Measurements from ENCODE around the gene ATG13.

GRCh38 chr11:46684367-46684766 is 67.0 kb downstream of the ATG13 start:
- TF ChIP-seq CTCF (IDR thresholded peaks at IDR 0.05; ENCODE audit: low read length), result no peak
- TF ChIP-seq EZH2 (IDR thresholded peaks at IDR 0.05; ENCODE audit: borderline replicate concordance, low read length), result no peak

Data from OCI-LY1 (cell line).